ACC112 (cell line): ENCODE measurements around the gene DNAH17.
"Not testable (repeated sequence)": the region's sequence is repeated elsewhere in the genome, so short reads cannot be mapped to it uniquely, and the experiment has no call there.

Experiments used
- H2AFZ ChIP-seq: fragments of 200-600 bp; sonication (generic); one replicate; pipeline ENCODE4 v1.6.0; 2017; ENCODE audit warnings: antibody characterized with exemption, low read length; ENCODE audit not compliant: unreplicated experiment
- H3K27ac ChIP-seq: fragments of 200-600 bp; sonication (generic); 2 replicates; pipeline ENCODE4 v1.5.1; 2014; ENCODE audit warnings: low read depth, mild to moderate bottlenecking, antibody characterized with exemption, low read length, moderate library complexity
- H3K27me3 ChIP-seq: fragments of 200-600 bp; sonication (generic); 2 replicates; pipeline ENCODE4 v1.6.1; 2014; ENCODE audit warnings: mild to moderate bottlenecking, antibody characterized with exemption, low read length, moderate library complexity, mixed read lengths; ENCODE audit not compliant: insufficient read depth
- H3K36me3 ChIP-seq: fragments of 200-600 bp; sonication (generic); 2 replicates; pipeline ENCODE4 v1.6.1; 2016; ENCODE audit warnings: mild to moderate bottlenecking, antibody characterized with exemption, low read length, moderate library complexity, mixed read lengths; ENCODE audit not compliant: insufficient read depth
- H3K4me1 ChIP-seq: fragments of 200-600 bp; sonication (generic); one replicate; pipeline ENCODE4 v1.6.1; 2016; ENCODE audit warnings: low read length, mixed read lengths; ENCODE audit not compliant: insufficient read depth, unreplicated experiment, control insufficient read depth
- H3K4me3 ChIP-seq: fragments of 200-600 bp; sonication (generic); 2 replicates; pipeline ENCODE4 v1.5.1; 2014; ENCODE audit warnings: mild to moderate bottlenecking, low read depth, low read length
- H3K79me2 ChIP-seq: fragments of 200-600 bp; sonication (generic); one replicate; pipeline ENCODE4 v1.6.0; 2016; ENCODE audit warnings: low read length; ENCODE audit not compliant: control insufficient read depth, unreplicated experiment, insufficient read depth

DNAH17 gene

DNA sequence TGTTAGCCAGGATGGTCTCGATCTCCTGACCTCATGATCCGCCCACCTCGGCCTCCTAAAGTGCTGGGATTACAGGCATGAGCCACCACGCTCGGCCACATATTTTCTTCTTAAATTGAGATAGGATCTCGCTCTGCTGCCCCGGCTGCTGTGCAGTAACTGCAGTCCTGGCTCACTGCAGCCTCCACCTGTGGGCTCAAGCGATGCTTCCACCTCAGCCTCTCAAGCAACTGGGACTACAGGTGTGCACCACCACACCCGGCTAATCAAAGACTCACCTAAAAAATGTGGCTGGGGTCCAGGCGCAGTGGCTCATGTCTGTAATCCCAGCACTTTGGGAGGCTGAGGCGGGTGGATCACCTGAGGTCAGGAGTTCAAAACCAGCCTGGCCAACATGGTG is 73.8 kb downstream of the DNAH17 start:
- H3K36me3 ChIP-seq, H3K27me3 ChIP-seq, H3K4me1 ChIP-seq, H2AFZ ChIP-seq, H3K79me2 ChIP-seq, H3K27ac ChIP-seq, H3K4me3 ChIP-seq: not testable (repeated sequence)

DNA sequence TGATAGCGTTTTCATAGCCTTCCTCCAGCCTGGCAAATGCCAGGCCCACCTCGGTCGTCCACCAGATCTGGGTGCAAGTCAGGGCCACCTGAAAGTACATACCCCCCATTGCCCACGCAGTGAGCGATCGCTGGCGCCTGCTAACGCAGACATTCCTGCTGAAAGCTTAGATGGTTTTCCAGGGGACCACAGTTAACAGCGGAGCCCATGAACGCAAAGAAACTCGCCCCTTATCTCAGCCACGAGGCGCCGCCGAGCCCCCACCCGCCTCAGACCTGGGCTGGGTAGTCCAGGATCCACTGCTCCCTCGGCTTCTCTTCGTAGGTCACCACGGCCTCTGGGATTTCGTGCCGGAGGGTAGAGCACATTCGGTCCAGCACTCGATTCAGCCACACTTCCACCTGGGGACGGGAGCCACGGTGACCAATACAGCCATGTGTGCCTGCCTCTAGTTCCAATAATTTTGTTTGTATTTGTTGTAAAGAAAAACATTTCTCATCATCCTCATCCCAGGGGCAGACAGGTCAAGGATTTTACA is 74.5 kb downstream of the DNAH17 start:
- H3K27ac ChIP-seq, result no peak overlapping the region
- no peak overlapping the region for H2AFZ ChIP-seq
- H3K79me2 ChIP-seq, result no peaks in the 10 kb centered on the region
- H3K4me3 ChIP-seq, result no peak overlapping the region
- H3K36me3 ChIP-seq, result no peaks in the 10 kb centered on the region
- no peaks in the 10 kb centered on the region for H3K4me1 ChIP-seq
- no peaks in the 10 kb centered on the region for H3K27me3 ChIP-seq

DNA sequence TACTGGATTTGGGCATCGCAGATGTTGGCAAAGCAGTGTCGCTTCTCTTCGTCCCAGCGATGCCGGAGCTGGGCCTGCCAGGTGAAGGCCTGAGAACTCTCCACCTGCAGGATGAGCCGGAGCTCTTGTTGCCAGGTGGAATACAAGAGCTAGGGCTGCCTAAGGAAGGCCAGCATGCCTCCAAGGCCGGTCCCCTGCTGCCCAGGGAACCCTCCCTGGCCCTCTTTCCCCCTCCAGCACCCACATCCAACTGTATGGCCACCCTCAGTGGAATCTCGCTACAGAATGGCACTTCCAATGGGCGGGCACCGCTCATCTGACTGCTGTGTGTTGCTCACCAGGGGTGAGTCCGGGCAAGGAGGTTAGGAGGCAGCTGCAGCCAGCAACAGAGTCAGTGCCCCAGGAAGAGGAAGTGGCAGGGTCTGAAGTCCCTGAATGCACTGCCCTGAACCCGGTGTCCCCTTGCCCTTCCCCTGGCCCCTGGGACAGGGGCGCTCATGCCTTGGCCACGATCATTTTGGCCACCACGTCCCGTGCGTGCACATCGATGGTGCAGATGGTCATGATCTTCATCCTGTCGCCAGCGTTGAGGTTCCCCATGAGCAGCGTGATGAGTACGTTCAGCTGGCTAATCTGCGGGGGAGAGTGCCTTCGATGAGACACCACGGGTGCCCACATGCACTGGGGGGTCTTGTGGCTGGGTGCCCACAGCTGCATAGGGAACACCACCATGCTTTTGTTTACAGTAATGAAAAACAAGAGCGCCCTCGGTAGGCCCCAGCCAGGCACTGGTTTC is 75.8 kb downstream of the DNAH17 start:
- H3K4me3 ChIP-seq, result no peak overlapping the region
- H3K4me1 ChIP-seq, result no peaks in the 10 kb centered on the region
- no peaks in the 10 kb centered on the region for H3K36me3 ChIP-seq
- H2AFZ ChIP-seq, result no peak overlapping the region
- no peaks in the 10 kb centered on the region for H3K27me3 ChIP-seq
- H3K27ac ChIP-seq, result no peak overlapping the region
- no peaks in the 10 kb centered on the region for H3K79me2 ChIP-seq

DNA sequence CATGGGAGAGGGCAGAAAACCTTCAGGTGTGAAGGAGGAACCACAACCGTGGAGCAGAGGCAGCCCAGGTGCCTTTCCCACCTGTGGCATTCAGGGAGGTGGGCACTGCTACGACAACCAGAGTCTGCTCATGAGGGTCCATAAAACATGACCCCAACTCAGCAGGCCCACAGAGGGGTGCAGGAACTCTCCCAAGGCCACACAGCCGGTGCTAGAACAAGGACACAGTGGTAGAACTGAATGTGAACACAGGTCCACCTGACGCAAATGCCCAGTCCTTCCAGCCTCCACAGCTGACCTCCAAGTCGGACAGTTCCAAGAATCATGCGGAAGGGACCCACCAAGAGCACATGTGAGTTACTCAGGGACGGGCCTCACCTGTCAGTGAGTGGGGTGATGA is 76.4 kb downstream of the DNAH17 start:
- Histone ChIP-seq H3K4me3 (no peak overlapping the region), H3K27me3 (no peaks in the 10 kb centered on the region), H3K4me1 (no peaks in the 10 kb centered on the region), H3K27ac (no peak overlapping the region), H3K36me3 (no peaks in the 10 kb centered on the region), H2AFZ (no peak overlapping the region), H3K79me2 (no peaks in the 10 kb centered on the region)

DNA sequence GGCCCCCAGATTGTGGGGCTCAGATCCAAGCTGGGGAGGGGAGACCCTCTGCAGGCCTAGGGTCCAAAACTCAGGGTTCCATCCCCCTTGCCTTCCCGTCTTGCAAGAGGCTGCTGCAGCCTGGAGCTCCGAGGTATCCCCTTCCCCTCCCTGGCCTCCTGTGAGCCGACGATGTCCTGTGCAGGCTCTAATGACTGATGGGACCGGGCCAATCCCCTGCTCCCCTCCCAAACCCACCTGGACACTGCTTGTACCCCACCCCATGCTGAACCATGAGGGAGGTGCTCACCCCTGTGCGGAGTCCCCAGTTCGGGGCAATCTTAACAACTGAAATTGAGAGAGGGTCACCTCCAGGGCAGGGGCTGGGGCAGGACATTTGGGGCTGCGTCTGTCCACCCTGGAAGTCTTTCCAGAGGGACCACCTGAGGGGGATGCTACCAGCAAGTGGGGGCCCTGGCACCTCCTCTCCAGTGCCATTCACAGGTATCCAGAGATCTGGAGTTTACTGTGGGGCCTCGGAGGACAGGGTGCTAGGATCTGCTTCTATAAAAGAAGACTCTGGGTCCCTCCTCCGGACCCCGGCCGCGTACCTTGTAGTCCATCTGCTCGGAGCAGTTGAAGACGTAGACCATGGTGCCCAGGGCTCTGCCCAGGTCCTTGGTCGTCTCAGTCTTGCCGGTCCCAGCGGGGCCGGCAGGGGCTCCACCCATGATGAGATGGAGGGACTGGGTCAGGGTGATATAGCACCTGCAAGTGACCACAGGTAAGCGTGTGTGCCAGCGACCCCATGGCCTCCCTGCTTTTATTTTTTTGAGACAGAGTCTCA is 77.3 kb downstream of the DNAH17 start:
- no peak overlapping the region for H3K4me3 ChIP-seq
- no peaks in the 10 kb centered on the region for H3K4me1 ChIP-seq
- H3K27me3 ChIP-seq, result no peaks in the 10 kb centered on the region
- no peak overlapping the region for H3K27ac ChIP-seq
- no peaks in the 10 kb centered on the region for H3K36me3 ChIP-seq
- no peak overlapping the region for H2AFZ ChIP-seq
- no peaks in the 10 kb centered on the region for H3K79me2 ChIP-seq

DNA sequence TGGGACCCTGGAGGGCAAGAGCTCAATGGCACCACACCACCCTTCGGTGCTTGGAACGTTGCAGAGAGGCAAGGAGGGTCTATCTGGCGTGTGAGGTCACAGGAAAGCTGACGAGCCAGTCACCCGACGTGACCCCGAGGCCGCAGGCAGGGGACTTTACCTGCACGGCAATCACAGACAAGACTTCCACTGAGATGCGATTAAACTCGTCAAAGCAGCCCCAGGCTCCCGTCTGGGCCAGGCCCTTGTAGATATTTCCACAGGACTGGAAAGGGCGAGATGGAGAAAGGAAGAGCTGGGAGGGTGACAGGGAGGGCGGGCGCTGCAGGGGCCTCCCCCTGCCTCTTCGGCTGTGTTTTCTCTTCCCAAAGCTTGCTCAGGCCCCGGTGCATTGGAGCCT is 78.3 kb downstream of the DNAH17 start:
- no peaks in the 10 kb centered on the region for H3K36me3 ChIP-seq
- no peaks in the 10 kb centered on the region for H3K27me3 ChIP-seq
- no peaks in the 10 kb centered on the region for H3K4me1 ChIP-seq
- no peak overlapping the region for H2AFZ ChIP-seq
- no peak overlapping the region for H3K27ac ChIP-seq
- no peak overlapping the region for H3K4me3 ChIP-seq
- no peaks in the 10 kb centered on the region for H3K79me2 ChIP-seq

DNA sequence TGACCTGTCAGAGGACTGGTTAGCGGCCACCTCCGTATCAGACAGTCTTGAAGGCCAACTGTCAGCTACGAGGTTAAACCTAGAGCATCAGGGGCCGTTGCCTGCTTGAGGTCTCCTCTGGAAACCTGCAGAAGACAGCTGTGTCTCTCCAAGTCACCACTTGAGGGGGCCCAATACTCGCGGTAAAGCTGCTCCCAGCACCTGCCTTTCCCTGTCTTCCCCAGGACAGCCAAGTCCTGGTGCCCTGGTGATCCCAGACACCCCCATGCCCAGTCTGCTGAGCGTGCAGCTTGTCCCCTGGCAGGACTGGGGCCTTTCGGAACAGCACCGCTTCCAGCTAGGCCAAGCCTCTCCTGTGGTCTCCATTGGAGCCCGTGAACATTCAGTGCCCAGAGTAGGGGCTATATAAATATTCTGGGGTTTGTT is 80.1 kb downstream of the DNAH17 start:
- no peak overlapping the region for H2AFZ ChIP-seq

DNA sequence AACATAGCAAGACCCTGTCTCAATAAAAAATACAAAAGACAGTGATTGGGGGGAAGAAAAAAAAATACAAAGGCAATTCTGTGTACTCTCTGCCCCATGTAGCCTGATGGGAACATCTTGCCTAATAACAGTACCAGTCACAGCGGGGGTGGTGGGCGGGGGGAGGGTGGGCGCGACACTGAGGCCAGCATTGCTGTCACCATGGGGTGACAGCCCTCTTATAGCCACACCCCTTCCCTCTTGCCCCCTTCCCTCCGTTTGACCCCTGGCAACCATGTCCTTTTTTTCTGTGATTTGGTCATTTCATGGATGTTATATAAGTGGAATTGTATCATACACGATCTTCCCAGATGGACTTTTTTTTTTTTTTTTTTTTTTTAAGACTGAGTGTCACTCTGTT is 80.9 kb downstream of the DNAH17 start:
- no peaks in the 10 kb centered on the region for H3K4me1 ChIP-seq

More for the DNA sequence above, 80.1 kb downstream of the DNAH17 start:
- Histone ChIP-seq H3K4me1 (no peaks in the 10 kb centered on the region), H3K27me3 (no peaks in the 10 kb centered on the region), H3K27ac (no peak overlapping the region), H3K4me3 (no peak overlapping the region), H3K36me3 (no peaks in the 10 kb centered on the region), H3K79me2 (no peaks in the 10 kb centered on the region)

DNA sequence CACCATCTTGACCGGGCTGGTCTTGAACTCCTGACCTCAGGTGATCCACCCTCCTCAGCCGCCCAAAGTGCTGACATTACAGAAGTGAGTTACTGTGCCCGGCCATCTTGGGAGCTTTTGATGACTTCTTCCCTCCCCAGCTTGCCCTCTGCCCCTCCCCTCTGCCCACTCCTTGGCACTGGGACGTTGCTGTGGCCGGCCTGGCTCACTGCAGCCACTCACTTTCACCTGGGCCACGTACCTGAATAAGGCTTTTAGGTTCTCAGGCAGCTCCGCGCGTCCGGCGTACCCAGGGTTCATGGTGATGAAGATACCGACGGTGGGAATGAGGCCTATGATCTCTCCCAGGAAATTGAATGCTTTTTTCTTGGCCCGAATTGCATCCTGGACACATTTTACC is 81.6 kb downstream of the DNAH17 start:
- Histone ChIP-seq H3K36me3 (no peaks in the 10 kb centered on the region), H2AFZ (no peak overlapping the region), H3K4me3 (no peak overlapping the region), H3K27ac (no peak overlapping the region), H3K27me3 (no peaks in the 10 kb centered on the region), H3K79me2 (no peaks in the 10 kb centered on the region), H3K4me1 (no peaks in the 10 kb centered on the region)

More for the DNA sequence above, 80.9 kb downstream of the DNAH17 start:
- H2AFZ ChIP-seq, result no peak overlapping the region
- no peaks in the 10 kb centered on the region for H3K79me2 ChIP-seq
- no peaks in the 10 kb centered on the region for H3K36me3 ChIP-seq
- H3K27ac ChIP-seq, result no peak overlapping the region
- no peak overlapping the region for H3K4me3 ChIP-seq
- H3K27me3 ChIP-seq, result no peaks in the 10 kb centered on the region

DNA sequence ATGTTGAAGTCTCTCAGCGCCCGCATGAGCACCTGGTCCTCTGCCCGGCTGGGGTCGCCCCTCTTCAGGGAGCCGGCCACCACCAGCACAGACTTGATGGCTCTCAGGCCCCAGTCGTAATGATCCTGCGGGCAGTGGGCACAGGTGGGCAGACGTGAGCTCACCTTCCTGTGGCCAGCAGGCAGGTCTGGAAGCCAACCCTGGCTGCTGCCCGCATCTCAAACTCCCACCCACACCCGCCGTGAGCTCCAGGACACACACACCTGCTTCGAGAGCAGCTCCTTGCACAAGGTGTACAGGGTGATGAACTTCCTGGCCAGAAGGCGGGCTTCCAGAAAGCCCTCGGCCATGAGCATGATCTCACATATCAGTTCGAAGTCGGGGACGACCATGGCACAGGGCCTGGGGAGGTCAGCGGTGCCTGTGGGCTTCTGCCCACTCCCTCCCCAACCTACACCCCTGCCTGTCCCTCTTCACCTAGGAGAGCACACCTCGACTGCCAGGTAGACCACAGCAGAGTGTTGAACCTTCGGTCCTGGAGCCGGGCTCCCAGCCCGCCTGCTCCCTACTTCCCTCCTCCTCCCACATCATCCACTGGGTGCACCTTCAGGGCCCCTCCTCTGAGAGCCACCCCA is 82.4 kb downstream of the DNAH17 start:
- H3K27me3 ChIP-seq, result no peaks in the 10 kb centered on the region
- H3K27ac ChIP-seq, result no peak overlapping the region
- no peaks in the 10 kb centered on the region for H3K36me3 ChIP-seq
- no peaks in the 10 kb centered on the region for H3K79me2 ChIP-seq
- H3K4me3 ChIP-seq, result no peak overlapping the region
- no peaks in the 10 kb centered on the region for H3K4me1 ChIP-seq
- no peak overlapping the region for H2AFZ ChIP-seq
